ENCODE measurements around the gene TSC1.

- TF ChIP-seq CTCF (IDR thresholded peaks at IDR 0.05; ENCODE audit: poor library complexity) (no peak), EZH2 (IDR thresholded peaks at IDR 0.05; ENCODE audit: borderline replicate concordance) (no peak), EZH2phosphoT487 (IDR thresholded peaks at IDR 0.05; ENCODE audit: low read depth, severe bottlenecking, unreplicated experiment) (no peak)
Observed at GRCh38 chr9:132894862-132895835, 49.3 kb downstream of the TSC1 start.
